GM18870 (cell line): ENCODE results near the gene DECR2.
"Not testable (repeated sequence)": the region's sequence is repeated elsewhere in the genome, so short reads cannot be mapped to it uniquely, and the experiment has no call there.

Experiments
- ATAC-seq: cut with Tn5 transposase; IDR thresholded peaks from one replicate; pipeline ENCODE4 v1.9.1; 2021; ENCODE audit warnings: moderate library complexity; ENCODE audit not compliant: unreplicated experiment

DECR2 gene

GRCh38 chr16:378113-378820 lies 23.4 kb upstream of the DECR2 start:
- ATAC-seq: not testable (repeated sequence)

GRCh38 chr16:378821-379182 lies 22.9 kb upstream of the DECR2 start:
- no peak for ATAC-seq

GRCh38 chr16:379183-379960 lies 22.3 kb upstream of the DECR2 start:
- ATAC-seq: no peak

- no peak for ATAC-seq
Observed at GRCh38 chr16:379961-380761, 21.5 kb upstream of the DECR2 start.

- ATAC-seq: no peak
Observed at GRCh38 chr16:380762-381011, 21.0 kb upstream of the DECR2 start.

GRCh38 chr16:381012-381788 lies 20.5 kb upstream of the DECR2 start:
- no peak for ATAC-seq

- no peak for ATAC-seq
Observed at GRCh38 chr16:381789-382717, 19.6 kb upstream of the DECR2 start, which contains the start of gene PGAP6. Gene PGAP6, minus strand, starts transcription at chr16:381978. Its CDS starts 157 bp downstream, at chr16:381821.

GRCh38 chr16:383326-384051 lies 18.2 kb upstream of the DECR2 start:
- no peak for ATAC-seq

- no peak for ATAC-seq
Observed at GRCh38 chr16:386641-387156, 15.0 kb upstream of the DECR2 start.

GRCh38 chr16:387761-388666 lies 13.7 kb upstream of the DECR2 start:
- ATAC-seq: not testable (repeated sequence)

GRCh38 chr16:389352-389751 lies 12.3 kb upstream of the DECR2 start:
- no peak for ATAC-seq

GRCh38 chr16:391885-392335 lies 9.8 kb upstream of the DECR2 start:
- ATAC-seq: no peak

- ATAC-seq: no peak
Observed at GRCh38 chr16:392450-393030, 9.1 kb upstream of the DECR2 start.

- no peak for ATAC-seq
Observed at GRCh38 chr16:396199-396598, 5.5 kb upstream of the DECR2 start.

GRCh38 chr16:396605-397004 lies 5.1 kb upstream of the DECR2 start:
- no peak for ATAC-seq

GRCh38 chr16:397135-397661 lies 4.5 kb upstream of the DECR2 start, which contains the start of gene NME4:
Gene NME4, plus strand, starts transcription at chr16:397199. Its CDS starts 24 bp downstream, at chr16:397223.
- ATAC-seq: no peak

GRCh38 chr16:397736-398332 lies 3.9 kb upstream of the DECR2 start:
- no peak for ATAC-seq
